DND-41 (cell line): Measurements from ENCODE around the gene POU2AF3.

Experiments used
- ATAC-seq: fragments of 200-7000 bp; cut with Tn5 transposase; 3 replicates; pipeline ENCODE4 v1.9.1; 2021; ENCODE audit warnings: low read depth; ENCODE audit not compliant: insufficient read depth
- DNase-seq: peaks from one replicate; pipeline ENCODE4 v3.0.0-alpha.2; 2020
- H2AFZ ChIP-seq: 2 replicates; pipeline ENCODE4 v1.6.0; 2012; ENCODE audit warnings: low read depth, low read length
- H3K27ac ChIP-seq: 2 replicates; pipeline ENCODE4 v1.5.1; 2012; ENCODE audit warnings: low read length, inconsistent platforms
- H3K27me3 ChIP-seq: fragments of 200-600 bp; sonication (generic); 2 replicates; pipeline ENCODE4 v1.6.0; 2012; ENCODE audit warnings: low read length, mild to moderate bottlenecking, inconsistent platforms; ENCODE audit not compliant: insufficient read depth, poor library complexity
- H3K36me3 ChIP-seq: 2 replicates; pipeline ENCODE4 v1.5.1; 2012; ENCODE audit warnings: low read length, inconsistent platforms; ENCODE audit not compliant: insufficient read depth
- H3K4me1 ChIP-seq: 2 replicates; pipeline ENCODE4 v1.5.1; 2012; ENCODE audit warnings: mild to moderate bottlenecking, low read length; ENCODE audit not compliant: insufficient read depth
- H3K4me2 ChIP-seq: 2 replicates; pipeline ENCODE4 v1.6.0; 2012; ENCODE audit warnings: mild to moderate bottlenecking, moderate library complexity, low read length, inconsistent platforms; ENCODE audit not compliant: insufficient read depth
- H3K4me3 ChIP-seq, 2 experiments: fragments of 200-600 bp in 1 of 2; shearing (Covaris generic) in 1 of 2; 2 replicates each; pipeline ENCODE4 v1.5.1; 2012 to 2016; ENCODE audit warnings: inconsistent platforms in 2 of 2, low read length in 2 of 2, mild to moderate bottlenecking in 2 of 2, low read depth in 1 of 2, moderate library complexity in 1 of 2
- H3K79me2 ChIP-seq: 2 replicates; pipeline ENCODE4 v1.6.0; 2012; ENCODE audit warnings: low read length, inconsistent platforms; ENCODE audit not compliant: insufficient read depth
- H3K9ac ChIP-seq: 2 replicates; pipeline ENCODE4 v1.6.0; 2012; ENCODE audit warnings: low read depth, mild to moderate bottlenecking, inconsistent platforms, low read length, moderate library complexity
- H3K9me3 ChIP-seq: 2 replicates; pipeline ENCODE4 v1.5.1; 2012; ENCODE audit warnings: low read length, moderate library complexity, mild to moderate bottlenecking, inconsistent platforms; ENCODE audit not compliant: insufficient read depth, severe bottlenecking
- H4K20me1 ChIP-seq: 2 replicates; pipeline ENCODE4 v1.6.0; 2012; ENCODE audit warnings: low read length; ENCODE audit not compliant: insufficient read depth
- CTCF ChIP-seq: IDR thresholded peaks from 2 replicates; pipeline ENCODE4 v1.5.1; 2012; ENCODE audit warnings: borderline replicate concordance, low read length, moderate library complexity, mild to moderate bottlenecking; ENCODE audit not compliant: poor library complexity, severe bottlenecking; ENCODE audit errors: extremely low read depth
- EZH2 ChIP-seq: IDR thresholded peaks from 3 replicates; pipeline ENCODE4 v1.6.1; 2012; ENCODE audit warnings: borderline replicate concordance, low read depth, mild to moderate bottlenecking, moderate library complexity, low read length, inconsistent platforms; ENCODE audit not compliant: severe bottlenecking

Gene POU2AF3

GRCh38 chr11:111329306-111330204 is 31.2 kb downstream of the POU2AF3 start:
- Histone ChIP-seq H3K4me3 (no peak overlapping the region), H3K9me3 (no peaks in the 10 kb centered on the region), H4K20me1 (no peaks in the 10 kb centered on the region), H3K27me3 (no peaks in the 10 kb centered on the region), H3K9ac (no peak overlapping the region), H3K4me1 (no peaks in the 10 kb centered on the region), H3K36me3 (no peaks in the 10 kb centered on the region), H3K27ac (no peak overlapping the region), H3K4me2 (no peak overlapping the region), H3K79me2 (no peaks in the 10 kb centered on the region), H2AFZ (no peak overlapping the region)
- no peak for ATAC-seq
- TF ChIP-seq EZH2, result no peak
- TF ChIP-seq CTCF, result no peak
- no peak for DNase-seq

GRCh38 chr11:111330234-111330893 is 32.0 kb downstream of the POU2AF3 start:
- Histone ChIP-seq H3K4me3 (no peak overlapping the region), H3K36me3 (no peaks in the 10 kb centered on the region), H3K79me2 (no peaks in the 10 kb centered on the region), H3K9me3 (no peaks in the 10 kb centered on the region), H4K20me1 (no peaks in the 10 kb centered on the region), H3K27ac (no peak overlapping the region), H3K9ac (no peak overlapping the region), H2AFZ (no peak overlapping the region), H3K4me2 (no peak overlapping the region), H3K4me1 (no peaks in the 10 kb centered on the region), H3K27me3 (no peaks in the 10 kb centered on the region)
- TF ChIP-seq EZH2 (no peak), CTCF (no peak)
- no peak for ATAC-seq
- no peak for DNase-seq

- Histone ChIP-seq H2AFZ (no peak overlapping the region), H3K4me1 (no peaks in the 10 kb centered on the region), H3K9ac (no peak overlapping the region), H3K9me3 (no peaks in the 10 kb centered on the region), H3K4me2 (no peak overlapping the region), H3K27me3 (no peaks in the 10 kb centered on the region), H3K27ac (no peak overlapping the region), H4K20me1 (no peaks in the 10 kb centered on the region), H3K36me3 (no peaks in the 10 kb centered on the region), H3K79me2 (no peaks in the 10 kb centered on the region), H3K4me3 (no peak overlapping the region)
- TF ChIP-seq CTCF, result no peak
- no peak for TF ChIP-seq EZH2
- DNase-seq (no peak), ATAC-seq (no peak)
Measured at GRCh38 chr11:111331711-111332479, 33.5 kb downstream of the POU2AF3 start.
